HG03521 (cell line): ENCODE data around the gene ST6GALNAC1.

ENCODE experiments used
- ATAC-seq: cut with Tn5 transposase; IDR thresholded peaks from one replicate; pipeline ENCODE4 v1.9.1; 2021; ENCODE audit warnings: mild to moderate bottlenecking, moderate library complexity; ENCODE audit not compliant: unreplicated experiment

ST6GALNAC1 gene

GRCh38 chr17:76643553-76644148 lies at the start of gene ST6GALNAC1:
TSS of gene ST6GALNAC1 (minus strand) at chr17:76643757. CDS start at chr17:76643638, 119 bp downstream.
- no peak for ATAC-seq

- no peak for ATAC-seq
Observed at GRCh38 chr17:76691379-76692191, 48.0 kb upstream of the ST6GALNAC1 start.

GRCh38 chr17:76690596-76691280 lies 47.2 kb upstream of the ST6GALNAC1 start:
- no peak for ATAC-seq

- ATAC-seq: no peak
Observed at GRCh38 chr17:76689859-76690258, 46.3 kb upstream of the ST6GALNAC1 start.

GRCh38 chr17:76688165-76688622 lies 44.6 kb upstream of the ST6GALNAC1 start:
- no peak for ATAC-seq

- ATAC-seq: no peak
Observed at GRCh38 chr17:76687298-76688164, 44.0 kb upstream of the ST6GALNAC1 start.

GRCh38 chr17:76686538-76687297 lies 43.2 kb upstream of the ST6GALNAC1 start:
- no peak for ATAC-seq

- no peak for ATAC-seq
Observed at GRCh38 chr17:76685846-76686245, 42.3 kb upstream of the ST6GALNAC1 start.

- ATAC-seq: no peak
Observed at GRCh38 chr17:76685366-76685765, 41.8 kb upstream of the ST6GALNAC1 start.

- ATAC-seq: no peak
Observed at GRCh38 chr17:76684756-76685155, 41.2 kb upstream of the ST6GALNAC1 start.

GRCh38 chr17:76683921-76684745 lies 40.6 kb upstream of the ST6GALNAC1 start:
- no peak for ATAC-seq

- no peak for ATAC-seq
Observed at GRCh38 chr17:76683011-76683755, 39.6 kb upstream of the ST6GALNAC1 start.

GRCh38 chr17:76682296-76682695 lies 38.7 kb upstream of the ST6GALNAC1 start:
- ATAC-seq: no peak

- no peak for ATAC-seq
Observed at GRCh38 chr17:76681222-76682137, 37.9 kb upstream of the ST6GALNAC1 start.

GRCh38 chr17:76679239-76679638 lies 35.7 kb upstream of the ST6GALNAC1 start:
- no peak for ATAC-seq

GRCh38 chr17:76678330-76678729 lies 34.8 kb upstream of the ST6GALNAC1 start:
- ATAC-seq: no peak

- no peak for ATAC-seq
Observed at GRCh38 chr17:76677406-76677805, 33.8 kb upstream of the ST6GALNAC1 start.
